Thoracic aorta (tissue), 2 donors: ENCODE data around the gene CHSY1. TPM values are rescaled to one million over a fixed set of nuclear protein-coding genes. Genes with fewer than 3 reads are reported as not detected.
A peak's percentile ranks its signal among the peaks of the same experiment; 100 is the strongest.

Experiments used
- ATAC-seq: fragments of 150-250 bp; one replicate; pipeline ENCODE4 v1.8.0; 2017; ENCODE audit warnings: low read depth; ENCODE audit not compliant: insufficient number of reproducible peaks, low FRiP score
- DNase-seq: peaks from one replicate; pipeline ENCODE4 v3.0.0-alpha.2; 2020; ENCODE audit warnings: low spot score
- H3K27ac ChIP-seq, 2 donors: fragments of 200-600 bp; sonication (generic); 1 replicate in 1 of 2; 2 replicates in 1 of 2; pipeline ENCODE4 v1.5.1; 2016; ENCODE audit warnings: mild to moderate bottlenecking in 2 of 2, moderate library complexity in 2 of 2
- H3K27me3 ChIP-seq: fragments of 200-600 bp; sonication (generic); replicated peaks from 2 replicates; pipeline ENCODE4 v1.6.0; 2016; ENCODE audit warnings: mild to moderate bottlenecking; ENCODE audit not compliant: insufficient read depth
- H3K36me3 ChIP-seq: fragments of 200-600 bp; sonication (generic); one replicate; pipeline ENCODE4 v1.5.1; 2016
- H3K4me1 ChIP-seq, 2 donors: fragments of 200-600 bp; sonication (generic); 1 replicate in 1 of 2; 2 replicates in 1 of 2; pipeline versions ENCODE4 v1.5.1 to v1.6.0; 2016; ENCODE audit warnings: low read depth in 2 of 2, mild to moderate bottlenecking in 1 of 2; ENCODE audit not compliant: control insufficient read depth in 1 of 2
- H3K4me3 ChIP-seq: fragments of 200-600 bp; sonication (generic); 2 replicates; pipeline ENCODE4 v1.5.1; 2016; ENCODE audit warnings: mild to moderate bottlenecking
- H3K9me3 ChIP-seq: fragments of 200-600 bp; sonication (generic); 2 replicates; pipeline ENCODE4 v1.5.1; 2016
- CTCF ChIP-seq: fragments of 200-600 bp; sonication (generic); IDR thresholded peaks from one replicate; pipeline ENCODE4 v1.5.1; 2019; ENCODE audit warnings: antibody characterized with exemption
- total RNA-seq, 2 donors: library from RNA; depleted of rRNA; stranded (reverse); fragments of >200 nt; gene quantifications; one replicate each; pipeline versions ENCODE4 v1.1.0 to v1.2.3, GENCODE V29; 2016

Gene CHSY1
- total RNA-seq, 2 donors from 2014 or later, result 35.7 to 153 TPM

DNA sequence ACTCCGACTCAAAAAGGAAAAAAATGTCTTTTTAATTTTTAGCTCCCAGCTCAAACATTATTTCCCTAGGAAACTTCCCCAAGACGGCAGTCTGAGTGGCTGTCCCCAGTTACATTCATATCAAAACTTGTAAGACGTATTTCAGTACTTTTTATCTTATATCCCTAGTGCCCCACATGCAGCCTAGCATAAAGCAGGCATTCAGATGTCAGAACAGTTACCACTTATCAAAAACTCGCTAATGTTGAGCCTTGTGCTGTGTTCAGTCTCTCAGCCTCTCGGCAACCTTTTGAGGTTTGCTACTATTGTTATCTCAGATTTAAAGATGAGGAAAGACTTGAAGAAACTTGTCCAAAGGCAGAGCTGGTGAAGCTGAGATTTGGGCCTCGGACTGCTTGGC, 32.1 kb upstream of the CHSY1 start:
- Histone ChIP-seq H3K4me3 (no peak overlapping the region), H3K4me1 (no peaks in the 10 kb centered on the region), H3K27me3 (no peaks in the 10 kb centered on the region), H3K27ac (no peak overlapping the region), H3K36me3 (peaks cover 44% of the 10 kb centered on the region), H3K9me3 (no peaks in the 10 kb centered on the region)
- TF ChIP-seq CTCF, result no peak
- DNase-seq, result no peak
- ATAC-seq, result no peak

DNA sequence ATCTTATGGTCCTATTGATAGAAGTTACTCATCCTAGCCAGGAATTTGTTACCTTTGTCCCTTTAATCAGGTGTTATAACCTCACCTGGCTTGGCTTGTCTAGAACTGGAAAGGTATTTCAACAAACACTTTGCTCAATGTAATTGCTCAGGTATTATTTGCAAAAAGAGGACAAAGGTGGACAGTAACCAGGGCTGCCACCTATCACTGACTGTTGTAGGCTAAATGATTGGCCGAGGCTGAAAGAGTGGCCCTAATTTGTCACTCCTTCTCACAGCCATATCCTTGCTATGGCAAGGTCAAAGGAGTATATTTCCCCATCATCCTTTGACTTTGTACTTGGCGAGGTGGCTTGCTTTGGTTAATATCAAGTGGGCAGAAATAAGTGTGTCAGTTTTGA, 28.2 kb upstream of the CHSY1 start:
- H3K27me3 ChIP-seq, result no peaks in the 10 kb centered on the region
- TF ChIP-seq CTCF, result no peak
- ATAC-seq (no peak), DNase-seq (no peak)
- peaks cover 12 to 20% of the 10 kb centered on the region in 2 donors for H3K4me1 ChIP-seq
- H3K4me3 ChIP-seq, result no peak overlapping the region
- peaks cover 34% of the 10 kb centered on the region for H3K36me3 ChIP-seq
- no peak overlapping the region for H3K27ac ChIP-seq
- H3K9me3 ChIP-seq, result no peaks in the 10 kb centered on the region

DNA sequence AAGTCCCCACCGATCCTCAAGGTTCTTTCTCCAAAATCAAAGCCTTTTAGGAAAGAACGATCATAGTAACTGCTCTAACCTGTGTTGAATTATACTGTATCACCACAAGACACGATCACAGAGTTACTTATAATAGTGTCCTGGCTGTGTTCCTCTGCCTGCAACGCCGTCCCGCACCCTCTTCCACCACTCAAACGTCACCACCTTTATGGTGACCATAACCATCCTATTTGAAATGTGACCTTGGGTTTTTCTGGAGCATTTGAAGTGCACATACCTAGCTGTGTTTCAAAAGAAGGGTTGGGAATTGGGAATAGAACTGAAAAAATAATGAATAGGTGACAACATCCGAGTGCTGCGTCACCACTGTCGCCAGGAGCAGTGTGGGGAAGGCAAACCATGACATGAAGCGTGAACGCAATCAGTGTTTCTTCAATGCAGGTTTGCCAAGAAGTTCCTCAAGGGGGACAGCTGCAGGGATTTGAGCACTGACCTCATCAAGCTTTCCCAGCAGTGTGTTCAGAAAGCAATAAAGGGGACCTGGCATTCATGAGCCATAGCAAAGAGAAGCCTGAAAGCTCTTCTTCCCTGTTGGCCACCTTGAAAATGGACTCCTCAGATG, 26.2 kb upstream of the CHSY1 start:
- no peaks in the 10 kb centered on the region for H3K27me3 ChIP-seq
- peaks cover 35% of the 10 kb centered on the region for H3K36me3 ChIP-seq
- H3K4me3 ChIP-seq, result peak overlapping the region; percentile 87
- no peak for ATAC-seq
- no peak for DNase-seq
- peaks cover 12 to 20% of the 10 kb centered on the region in 2 donors for H3K4me1 ChIP-seq
- TF ChIP-seq CTCF, result no peak
- peak overlapping the region; percentile 66 to 81 for H3K27ac ChIP-seq
- no peaks in the 10 kb centered on the region for H3K9me3 ChIP-seq

DNA sequence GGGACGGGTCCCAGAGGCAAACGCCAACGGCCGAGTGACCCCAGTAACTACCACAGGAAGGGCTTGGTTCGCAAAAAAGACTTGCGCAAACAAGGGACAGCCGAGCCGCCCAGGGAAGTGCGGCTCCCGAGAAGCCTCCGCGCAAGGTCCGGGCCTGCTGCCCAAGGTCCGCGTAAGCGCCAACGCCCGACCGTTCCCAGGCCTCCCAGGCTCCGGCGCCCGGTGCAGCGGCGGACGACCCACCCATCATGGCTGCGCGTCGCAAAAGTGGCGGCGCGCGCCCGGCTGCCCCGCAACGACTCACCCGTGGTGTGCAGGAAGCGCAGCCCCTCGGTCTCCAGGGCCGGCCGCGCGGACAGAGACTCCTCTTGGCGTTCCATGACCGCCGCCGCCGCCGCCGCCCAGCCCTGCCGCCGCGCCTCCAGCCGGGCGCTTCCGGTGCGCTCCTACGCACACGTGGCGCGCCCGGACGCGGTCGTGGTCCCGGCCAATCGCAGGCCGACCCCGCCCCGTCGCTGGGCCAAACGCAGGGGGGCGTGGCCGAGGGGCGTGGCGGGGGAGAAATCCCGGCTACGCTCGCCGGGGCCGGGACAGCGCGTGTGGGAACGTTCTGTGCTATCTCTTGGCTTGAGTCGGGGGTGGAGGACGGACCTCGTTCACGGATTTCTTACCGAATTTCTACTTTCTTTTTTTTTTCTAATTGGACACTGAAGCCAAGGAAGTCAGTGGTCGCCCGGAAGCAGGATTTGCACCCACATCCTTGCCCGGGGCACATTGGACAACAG, 25.4 kb upstream of the CHSY1 start, which contains the start of gene SELENOS:
Gene SELENOS, minus strand, starts transcription at position 448 of the 785 bp plus-strand sequence. Its CDS starts 68 bp downstream, at position 380.
- DNase-seq (peak; percentile 52), ATAC-seq (peak; percentile 93)
- Histone ChIP-seq H3K27me3 (no peaks in the 10 kb centered on the region), H3K4me3 (peak within 1 kb of the TSS; percentile 87), H3K4me1 (peaks cover 12 to 20% of the 10 kb centered on the region in 2 donors), H3K36me3 (peaks cover 35% of the 10 kb centered on the region), H3K9me3 (no peaks in the 10 kb centered on the region), H3K27ac (peak within 1 kb of the TSS; percentile 81 to 86)
- no peak for TF ChIP-seq CTCF

- no peak for ATAC-seq
- Histone ChIP-seq H3K4me1 (peaks cover 12 to 20% of the 10 kb centered on the region in 2 donors), H3K9me3 (no peaks in the 10 kb centered on the region), H3K27me3 (no peaks in the 10 kb centered on the region), H3K4me3 (peak overlapping the region; percentile 87), H3K36me3 (peaks cover 42% of the 10 kb centered on the region), H3K27ac (peak overlapping the region; percentile 81 to 86)
- TF ChIP-seq CTCF, result peak; percentile 32
- no peak for DNase-seq
Measured at GRCh38 chr15:101276501-101277037, 24.7 kb upstream of the CHSY1 start.
